Prostate gland (tissue), 2 donors: Measurements from ENCODE around the gene CAV3.

ENCODE experiments used
- POLR2AphosphoS5 ChIP-seq: sonication (generic); formaldehyde crosslinking; IDR thresholded peaks from one replicate; pipeline ENCODE4 v1.6.1; 2017; ENCODE audit warnings: antibody characterized with exemption
- TF ChIP-seq, protein P1 (sequence below), 4 experiments: fragments of 200-600 bp in 2 of 4; fragments of 450-650 bp in 2 of 4; sonication (generic) in 2 of 4; IDR thresholded peaks; 1 replicate in 3 of 4; 2 replicates in 1 of 4; pipeline ENCODE4 v1.5.1; 2016 to 2019; ENCODE audit warnings: antibody characterized with exemption in 4 of 4, mild to moderate bottlenecking in 2 of 4, moderate library complexity in 2 of 4

DNA sequence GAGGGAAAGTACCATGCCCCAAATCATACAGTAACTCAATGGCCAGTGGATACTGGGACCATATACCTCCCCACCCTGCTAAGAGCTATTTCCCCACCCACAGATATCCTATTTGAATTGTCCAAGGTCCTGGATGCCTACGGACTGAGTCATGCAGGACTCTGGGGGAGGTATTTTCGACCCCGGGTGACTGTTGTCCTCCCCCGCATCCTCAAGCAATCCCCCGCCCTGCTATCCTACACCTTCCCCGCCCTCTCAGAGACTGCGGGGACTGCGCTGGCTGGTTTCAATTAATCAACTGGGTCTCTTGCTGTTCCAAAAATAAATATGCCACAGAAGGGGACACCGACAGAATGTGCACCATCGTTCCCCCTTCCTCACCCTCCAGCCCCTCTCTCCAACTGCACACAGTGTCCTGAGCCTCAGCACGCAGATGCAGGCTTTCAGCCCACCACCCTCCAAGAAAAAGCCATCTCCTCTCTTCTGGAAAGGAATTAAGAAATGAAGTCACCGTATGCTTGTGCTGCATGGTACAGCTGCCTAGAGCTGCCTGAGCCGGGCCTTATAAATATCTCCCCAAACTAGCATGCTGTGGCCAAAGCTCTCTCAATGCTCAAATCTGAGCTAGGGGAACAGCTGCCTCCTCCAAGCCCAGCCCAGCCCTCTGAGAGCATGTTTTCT, 8.1 kb downstream of the CAV3 start:
- TF ChIP-seq, protein P1, sequence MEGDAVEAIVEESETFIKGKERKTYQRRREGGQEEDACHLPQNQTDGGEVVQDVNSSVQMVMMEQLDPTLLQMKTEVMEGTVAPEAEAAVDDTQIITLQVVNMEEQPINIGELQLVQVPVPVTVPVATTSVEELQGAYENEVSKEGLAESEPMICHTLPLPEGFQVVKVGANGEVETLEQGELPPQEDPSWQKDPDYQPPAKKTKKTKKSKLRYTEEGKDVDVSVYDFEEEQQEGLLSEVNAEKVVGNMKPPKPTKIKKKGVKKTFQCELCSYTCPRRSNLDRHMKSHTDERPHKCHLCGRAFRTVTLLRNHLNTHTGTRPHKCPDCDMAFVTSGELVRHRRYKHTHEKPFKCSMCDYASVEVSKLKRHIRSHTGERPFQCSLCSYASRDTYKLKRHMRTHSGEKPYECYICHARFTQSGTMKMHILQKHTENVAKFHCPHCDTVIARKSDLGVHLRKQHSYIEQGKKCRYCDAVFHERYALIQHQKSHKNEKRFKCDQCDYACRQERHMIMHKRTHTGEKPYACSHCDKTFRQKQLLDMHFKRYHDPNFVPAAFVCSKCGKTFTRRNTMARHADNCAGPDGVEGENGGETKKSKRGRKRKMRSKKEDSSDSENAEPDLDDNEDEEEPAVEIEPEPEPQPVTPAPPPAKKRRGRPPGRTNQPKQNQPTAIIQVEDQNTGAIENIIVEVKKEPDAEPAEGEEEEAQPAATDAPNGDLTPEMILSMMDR (IDR thresholded peaks at IDR 0.05), result no peak
- TF ChIP-seq POLR2AphosphoS5, result no peak
